ENCODE measurements around the gene MMP24OS.

The MMP24OS gene

DNA sequence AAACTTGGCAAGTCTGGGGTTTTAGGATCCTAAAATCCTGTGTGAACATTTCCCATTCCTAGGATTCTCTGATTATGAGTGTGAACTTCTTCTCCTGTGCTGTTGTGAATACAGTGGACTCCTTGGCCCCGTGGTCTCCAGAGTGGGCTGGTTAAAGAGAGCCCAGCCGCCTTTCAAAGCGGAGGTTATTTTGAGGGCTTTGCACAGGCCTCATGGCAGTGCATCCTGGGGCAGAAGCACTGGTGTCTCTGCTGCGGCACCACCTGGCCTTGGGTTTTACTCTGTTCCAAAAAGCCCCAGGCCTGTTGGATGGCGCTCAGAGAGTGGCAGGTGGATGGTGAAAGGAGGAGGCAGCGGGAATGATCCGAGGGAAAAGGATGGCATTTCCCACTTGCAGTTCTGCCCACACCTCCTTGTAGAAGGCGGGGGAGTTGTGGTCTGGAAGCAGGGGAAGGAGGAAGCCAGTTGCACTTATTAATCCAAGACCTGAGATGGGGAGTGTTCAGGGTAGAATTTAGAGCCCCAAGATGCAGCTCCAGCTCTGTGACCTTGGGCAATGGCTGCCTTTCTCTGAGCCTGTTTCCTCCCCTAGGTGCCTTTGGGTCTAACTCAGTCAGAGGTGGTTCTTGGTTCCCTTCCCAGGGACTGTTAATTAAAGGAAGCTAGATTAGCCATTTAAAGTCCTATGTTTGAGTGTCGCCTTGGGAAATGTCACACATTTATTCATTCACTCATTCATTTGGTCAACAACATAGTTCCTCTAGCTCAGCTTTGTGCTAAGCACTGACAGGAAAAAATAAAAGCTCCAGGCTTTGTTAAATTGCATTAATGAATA lies 29.1 kb downstream of the MMP24OS start:
- no peak overlapping the region for H3K4me2 ChIP-seq (ENCODE audit: low read length)
- no peak overlapping the region for H3K27ac ChIP-seq (ENCODE audit: low read length)
- no peaks in the 10 kb centered on the region for H3K36me3 ChIP-seq (replicated peaks; ENCODE audit: low read depth, low read length)
- H3K9me3 ChIP-seq (ENCODE audit: insufficient read depth, low read length) = no peaks in the 10 kb centered on the region
- no peak overlapping the region for H3K4me3 ChIP-seq (ENCODE audit: low read length)
- peaks cover 8% of the 10 kb centered on the region; the same call in 1 of the 2 replicates for H3K27me3 ChIP-seq (ENCODE audit: low read depth, low read length)
- no peak overlapping the region for H2AFZ ChIP-seq (ENCODE audit: low read depth, low read length)
- TF ChIP-seq, protein P1, sequence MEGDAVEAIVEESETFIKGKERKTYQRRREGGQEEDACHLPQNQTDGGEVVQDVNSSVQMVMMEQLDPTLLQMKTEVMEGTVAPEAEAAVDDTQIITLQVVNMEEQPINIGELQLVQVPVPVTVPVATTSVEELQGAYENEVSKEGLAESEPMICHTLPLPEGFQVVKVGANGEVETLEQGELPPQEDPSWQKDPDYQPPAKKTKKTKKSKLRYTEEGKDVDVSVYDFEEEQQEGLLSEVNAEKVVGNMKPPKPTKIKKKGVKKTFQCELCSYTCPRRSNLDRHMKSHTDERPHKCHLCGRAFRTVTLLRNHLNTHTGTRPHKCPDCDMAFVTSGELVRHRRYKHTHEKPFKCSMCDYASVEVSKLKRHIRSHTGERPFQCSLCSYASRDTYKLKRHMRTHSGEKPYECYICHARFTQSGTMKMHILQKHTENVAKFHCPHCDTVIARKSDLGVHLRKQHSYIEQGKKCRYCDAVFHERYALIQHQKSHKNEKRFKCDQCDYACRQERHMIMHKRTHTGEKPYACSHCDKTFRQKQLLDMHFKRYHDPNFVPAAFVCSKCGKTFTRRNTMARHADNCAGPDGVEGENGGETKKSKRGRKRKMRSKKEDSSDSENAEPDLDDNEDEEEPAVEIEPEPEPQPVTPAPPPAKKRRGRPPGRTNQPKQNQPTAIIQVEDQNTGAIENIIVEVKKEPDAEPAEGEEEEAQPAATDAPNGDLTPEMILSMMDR (IDR thresholded peaks at IDR 0.05; ENCODE audit: low read depth, low read length) = no peak
- no peak for TF ChIP-seq EZH2phosphoT487 (IDR thresholded peaks at IDR 0.05; ENCODE audit: low read depth)
- H3K79me2 ChIP-seq (ENCODE audit: low read length) = no peaks in the 10 kb centered on the region
- no peaks in the 10 kb centered on the region for H4K20me1 ChIP-seq (ENCODE audit: insufficient read depth, low read length)
- no peak overlapping the region for H3K9ac ChIP-seq (ENCODE audit: low read length)
- 0 out of 2 replicates have a peak, but pooled peaks cover 3% of the 10 kb centered on the region for H3K4me1 ChIP-seq (ENCODE audit: low read length)

DNA sequence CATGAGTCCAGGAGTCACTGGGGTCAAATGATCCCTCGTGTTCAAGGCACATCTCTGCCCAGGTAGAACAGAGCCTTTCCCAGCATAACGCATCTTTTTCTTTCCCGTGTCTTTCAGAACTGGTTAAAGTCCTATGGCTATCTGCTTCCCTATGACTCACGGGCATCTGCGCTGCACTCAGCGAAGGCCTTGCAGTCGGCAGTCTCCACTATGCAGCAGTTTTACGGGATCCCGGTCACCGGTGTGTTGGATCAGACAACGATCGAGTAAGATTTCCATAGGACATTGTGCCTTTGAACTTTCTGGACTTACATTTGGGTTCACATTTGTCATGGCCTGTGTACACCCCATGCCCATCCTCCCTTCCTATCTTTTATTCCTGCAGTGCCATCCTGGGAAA lies 31.2 kb downstream of the MMP24OS start:
- 0 out of 2 replicates have a peak, but pooled peaks cover 3% of the 10 kb centered on the region for H3K4me1 ChIP-seq (ENCODE audit: low read length)
- no peak overlapping the region for H2AFZ ChIP-seq (ENCODE audit: low read depth, low read length)

DNA sequence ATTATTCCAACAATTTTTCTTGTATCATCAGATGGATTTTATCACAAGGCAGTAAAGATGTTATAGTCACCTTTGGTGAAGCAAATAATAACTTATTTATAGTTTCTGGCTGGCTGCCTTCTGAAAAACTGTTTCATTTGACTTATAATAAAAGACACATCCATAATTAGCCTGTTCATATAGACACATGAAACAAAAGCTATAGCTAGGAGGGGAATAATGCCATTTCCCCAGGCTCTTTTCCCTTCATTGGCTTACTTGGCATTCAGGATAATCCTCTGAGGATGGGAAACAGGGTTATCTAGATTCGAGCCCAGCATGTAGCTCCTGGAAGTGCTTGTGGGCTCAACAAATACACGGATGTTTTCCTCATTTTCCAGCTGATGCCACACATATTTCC lies 33.9 kb downstream of the MMP24OS start:
- Histone ChIP-seq H3K79me2 (ENCODE audit: low read length) (no peaks in the 10 kb centered on the region), H3K27ac (ENCODE audit: low read length) (no peak overlapping the region), H3K9ac (ENCODE audit: low read length) (no peak overlapping the region), H3K9me3 (ENCODE audit: insufficient read depth, low read length) (no peaks in the 10 kb centered on the region), H3K36me3 (replicated peaks; ENCODE audit: low read depth, low read length) (no peaks in the 10 kb centered on the region), H3K4me3 (ENCODE audit: low read length) (no peak overlapping the region), H3K4me2 (ENCODE audit: low read length) (no peak overlapping the region), H3K27me3 (ENCODE audit: low read depth, low read length) (peaks cover 35% of the 10 kb centered on the region), H3K4me1 (ENCODE audit: low read length) (no peaks in the 10 kb centered on the region), H4K20me1 (ENCODE audit: insufficient read depth, low read length) (no peaks in the 10 kb centered on the region), H2AFZ (ENCODE audit: low read depth, low read length) (no peak overlapping the region)
- no peak for TF ChIP-seq EZH2phosphoT487 (IDR thresholded peaks at IDR 0.05; ENCODE audit: low read depth)
- TF ChIP-seq, protein P1 (IDR thresholded peaks at IDR 0.05; ENCODE audit: low read depth, low read length) = no peak

More for the DNA sequence above, 31.2 kb downstream of the MMP24OS start:
- H3K27me3 ChIP-seq (ENCODE audit: low read depth, low read length) = peaks cover 14% of the 10 kb centered on the region; the same call in 1 of the 2 replicates
- H3K4me2 ChIP-seq (ENCODE audit: low read length) = no peak overlapping the region
- no peaks in the 10 kb centered on the region for H3K79me2 ChIP-seq (ENCODE audit: low read length)
- H4K20me1 ChIP-seq (ENCODE audit: insufficient read depth, low read length) = no peaks in the 10 kb centered on the region
- no peak overlapping the region for H3K27ac ChIP-seq (ENCODE audit: low read length)
- H3K36me3 ChIP-seq (replicated peaks; ENCODE audit: low read depth, low read length) = no peaks in the 10 kb centered on the region
- H3K9me3 ChIP-seq (ENCODE audit: insufficient read depth, low read length) = no peaks in the 10 kb centered on the region
- H3K9ac ChIP-seq (ENCODE audit: low read length) = no peak overlapping the region
- TF ChIP-seq, protein P1 (IDR thresholded peaks at IDR 0.05; ENCODE audit: low read depth, low read length) = no peak
- no peak for TF ChIP-seq EZH2phosphoT487 (IDR thresholded peaks at IDR 0.05; ENCODE audit: low read depth)
- no peak overlapping the region for H3K4me3 ChIP-seq (ENCODE audit: low read length)

DNA sequence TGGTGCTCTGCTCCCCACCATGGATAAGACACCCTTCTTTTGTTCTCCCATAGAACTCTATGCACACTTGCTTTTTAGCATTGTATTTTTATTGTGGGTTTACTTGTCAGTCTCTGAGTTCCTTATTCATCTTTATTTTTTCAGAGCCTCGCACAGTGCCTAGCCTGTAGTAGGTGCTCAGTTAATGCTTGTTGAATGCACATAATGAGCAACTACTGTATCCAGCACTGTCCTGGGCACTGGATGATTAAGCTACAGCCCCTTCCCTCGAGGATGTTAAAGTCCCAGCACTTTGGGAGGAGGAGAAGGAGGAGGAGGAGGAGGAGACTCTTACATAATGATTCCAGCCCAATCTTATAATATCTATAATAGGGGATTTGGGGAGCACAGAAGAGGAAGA lies 34.6 kb downstream of the MMP24OS start:
- Histone ChIP-seq H3K4me3 (ENCODE audit: low read length) (no peak overlapping the region), H2AFZ (ENCODE audit: low read depth, low read length) (no peak overlapping the region), H3K27ac (ENCODE audit: low read length) (no peak overlapping the region), H4K20me1 (ENCODE audit: insufficient read depth, low read length) (no peaks in the 10 kb centered on the region), H3K4me1 (ENCODE audit: low read length) (no peaks in the 10 kb centered on the region), H3K27me3 (ENCODE audit: low read depth, low read length) (peaks cover 35% of the 10 kb centered on the region), H3K36me3 (replicated peaks; ENCODE audit: low read depth, low read length) (no peaks in the 10 kb centered on the region), H3K9ac (ENCODE audit: low read length) (no peak overlapping the region), H3K9me3 (ENCODE audit: insufficient read depth, low read length) (no peaks in the 10 kb centered on the region), H3K4me2 (ENCODE audit: low read length) (no peak overlapping the region), H3K79me2 (ENCODE audit: low read length) (no peaks in the 10 kb centered on the region)
- no peak for TF ChIP-seq EZH2phosphoT487 (IDR thresholded peaks at IDR 0.05; ENCODE audit: low read depth)
- TF ChIP-seq, protein P1 (IDR thresholded peaks at IDR 0.05; ENCODE audit: low read depth, low read length) = no peak

Data from OCI-LY3 (cell line).